22Rv1 (cell line): Measurements from ENCODE around the gene B3GAT3.

Source experiments
- H3K27ac ChIP-seq: fragments of 450-650 bp; 2 replicates; pipeline ENCODE4 v1.5.1; 2017
- CTCF ChIP-seq: fragments of 450-650 bp; IDR thresholded peaks from 2 replicates; pipeline ENCODE4 v1.5.1; 2017; ENCODE audit warnings: mild to moderate bottlenecking
- ZFX ChIP-seq: fragments of 450-650 bp; IDR thresholded peaks from 2 replicates; pipeline ENCODE4 v1.6.1; 2017; ENCODE audit warnings: antibody characterized with exemption, borderline replicate concordance

Gene B3GAT3

DNA sequence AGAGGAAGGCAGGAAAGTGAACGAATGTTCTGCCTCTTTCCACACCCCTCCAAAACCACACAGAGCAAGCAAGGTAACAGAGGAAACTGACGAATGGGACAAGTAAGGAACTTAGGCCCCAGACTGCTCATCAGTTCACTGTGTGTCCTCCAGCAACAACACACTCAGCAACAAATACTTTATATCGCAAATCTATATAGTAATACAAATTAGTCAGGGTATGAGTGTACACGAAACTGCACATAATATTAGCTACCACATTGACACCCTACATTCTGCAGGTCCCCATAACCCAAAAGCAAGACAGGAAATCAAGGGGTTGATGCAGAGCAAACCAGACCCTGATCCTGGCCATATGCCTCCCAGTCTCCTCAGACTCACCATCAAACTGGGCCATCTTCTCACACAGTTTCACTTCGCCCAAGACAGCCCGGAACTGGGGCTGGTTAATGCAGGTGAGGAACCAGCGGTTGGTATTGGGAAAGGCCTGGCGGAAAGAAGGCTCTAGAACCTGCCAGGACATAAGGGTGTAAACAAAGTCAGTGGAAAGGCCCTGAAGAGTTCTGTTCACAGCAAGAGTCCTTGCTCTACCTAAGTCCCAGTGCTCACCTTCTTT, 54.7 kb downstream of the B3GAT3 start:
- H3K27ac ChIP-seq, result peak overlapping the region; percentile 43; the same call in 1 of the 2 replicates
- TF ChIP-seq CTCF (no peak), ZFX (no peak)

GRCh38 chr11:62566247-62566646, 55.5 kb downstream of the B3GAT3 start:
- H3K27ac ChIP-seq, result peak overlapping the region; percentile 43; the same call in 1 of the 2 replicates

More at GRCh38 chr11:62566247-62566646, 55.5 kb downstream of the B3GAT3 start:
- TF ChIP-seq ZFX, result no peak
- no peak for TF ChIP-seq CTCF
